GM18907 (cell line): ENCODE results near the gene PROC.

Source experiments
- ATAC-seq: cut with Tn5 transposase; IDR thresholded peaks from one replicate; pipeline ENCODE4 v1.9.1; 2021; ENCODE audit warnings: mild to moderate bottlenecking, moderate library complexity; ENCODE audit not compliant: unreplicated experiment

The PROC gene

GRCh38 chr2:127418300-127419111, at the start of gene PROC:
Gene PROC, plus strand, starts transcription at chr2:127418427. Its CDS starts 1,516 bp downstream, at chr2:127419943.
- ATAC-seq, result no peak

DNA sequence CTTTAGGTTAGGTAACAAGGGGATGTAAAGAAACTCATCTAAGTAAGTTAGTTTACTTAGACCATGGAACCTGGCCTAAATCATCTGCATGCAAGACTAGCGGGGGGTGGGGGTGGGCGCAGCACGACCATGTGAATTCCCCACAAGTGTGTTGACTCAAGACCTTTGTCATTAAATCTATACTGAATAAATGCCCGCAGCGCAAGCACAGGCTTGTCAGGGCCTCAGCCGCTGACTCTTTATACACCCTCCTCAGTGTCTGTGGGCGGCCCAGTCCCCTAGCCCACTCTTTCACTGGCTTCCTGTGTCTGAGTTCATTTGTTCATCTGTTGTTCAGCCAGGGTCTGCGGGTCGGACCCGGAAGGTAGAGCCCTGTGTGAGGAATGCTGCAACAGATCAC, 48.2 kb upstream of the PROC start:
- no peak for ATAC-seq

DNA sequence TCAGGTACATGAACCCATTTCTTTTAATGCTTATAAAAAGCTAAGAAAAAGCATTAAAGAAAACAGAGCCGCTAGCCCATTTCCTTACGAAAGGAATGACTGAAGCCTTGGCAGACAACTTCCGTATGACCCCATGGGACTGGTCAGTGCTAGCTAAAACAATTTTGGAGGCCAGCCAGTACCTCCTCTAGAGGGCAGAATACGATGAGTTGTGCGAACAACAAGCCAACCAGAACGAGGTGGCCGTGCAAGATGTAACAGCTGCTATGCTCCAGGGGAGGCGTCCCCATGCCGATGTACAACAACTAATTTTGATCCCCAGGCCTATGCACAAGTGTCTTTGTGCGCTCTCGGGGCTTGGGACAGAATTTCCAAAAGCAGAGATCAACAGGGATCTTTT, 47.2 kb upstream of the PROC start:
- no peak for ATAC-seq

GRCh38 chr2:127373362-127374083, 44.7 kb upstream of the PROC start:
- no peak for ATAC-seq

DNA sequence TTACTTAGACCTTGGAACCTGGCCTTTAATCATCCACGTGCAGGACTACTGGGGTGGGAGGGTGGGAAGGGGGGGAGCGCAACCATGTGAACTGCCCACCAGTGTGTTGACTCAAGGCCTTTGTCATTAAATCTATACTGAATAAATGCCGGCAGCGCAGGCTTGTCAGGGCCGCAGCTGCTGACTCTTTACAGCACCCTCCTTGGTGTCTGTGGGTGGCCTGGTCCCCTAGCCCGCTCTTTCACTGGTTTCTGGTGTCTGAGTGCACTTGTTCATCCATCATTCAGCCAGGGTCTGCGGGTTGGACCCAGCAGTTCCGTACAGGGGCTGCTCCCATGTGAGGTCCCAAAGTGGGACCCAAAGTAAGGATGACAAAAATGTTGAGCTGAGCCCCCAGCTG, 42.0 kb upstream of the PROC start:
- no peak for ATAC-seq

DNA sequence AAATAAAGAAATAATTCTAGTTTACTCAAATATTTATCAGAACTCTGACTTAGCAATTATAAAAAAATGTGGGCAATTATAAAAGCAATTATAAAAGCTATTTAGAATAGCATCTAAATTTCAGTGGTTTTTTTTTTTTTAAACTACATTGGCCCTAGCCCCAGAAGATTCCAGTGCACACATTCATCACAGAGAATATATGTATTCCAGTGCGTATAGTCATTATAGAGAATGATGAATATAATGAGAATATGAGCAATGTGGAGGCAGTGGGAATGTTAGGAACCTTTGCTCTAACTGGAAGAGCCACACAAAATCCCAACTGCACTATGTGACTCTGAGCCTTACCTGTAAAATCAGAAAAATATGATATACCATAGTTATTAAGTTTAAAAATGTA, 41.0 kb upstream of the PROC start:
- ATAC-seq, result no peak

DNA sequence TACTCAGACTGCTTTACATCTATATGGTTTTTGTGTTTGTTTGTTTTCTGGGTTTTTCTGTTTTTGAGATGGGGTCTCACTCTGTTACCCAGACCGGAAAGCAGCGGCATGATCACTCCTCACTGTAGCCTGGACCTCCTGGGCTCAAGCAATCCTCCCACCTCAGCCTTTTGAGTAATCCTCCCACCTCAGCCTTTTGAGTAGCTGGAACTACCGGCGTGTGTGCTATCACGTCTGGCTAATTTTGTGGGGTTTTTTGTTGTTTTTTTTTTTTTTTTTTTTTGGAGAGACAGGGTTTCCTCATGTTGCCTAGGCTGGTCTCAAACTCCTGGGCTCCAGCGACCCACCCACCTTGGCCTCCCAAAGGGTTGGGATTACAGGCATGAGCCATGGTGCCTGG, 39.5 kb upstream of the PROC start:
- no peak for ATAC-seq

- ATAC-seq, result peak; percentile 74
Observed at GRCh38 chr2:127379712-127380355, 38.4 kb upstream of the PROC start.

- no peak for ATAC-seq
Observed at GRCh38 chr2:127381762-127382161, 36.5 kb upstream of the PROC start.

- no peak for ATAC-seq
Observed at GRCh38 chr2:127382831-127383230, 35.4 kb upstream of the PROC start.

GRCh38 chr2:127384529-127384928, 33.7 kb upstream of the PROC start:
- ATAC-seq, result no peak

GRCh38 chr2:127386246-127386645, 32.0 kb upstream of the PROC start:
- no peak for ATAC-seq

GRCh38 chr2:127386764-127387654, 31.2 kb upstream of the PROC start:
- ATAC-seq, result peak; percentile 70

DNA sequence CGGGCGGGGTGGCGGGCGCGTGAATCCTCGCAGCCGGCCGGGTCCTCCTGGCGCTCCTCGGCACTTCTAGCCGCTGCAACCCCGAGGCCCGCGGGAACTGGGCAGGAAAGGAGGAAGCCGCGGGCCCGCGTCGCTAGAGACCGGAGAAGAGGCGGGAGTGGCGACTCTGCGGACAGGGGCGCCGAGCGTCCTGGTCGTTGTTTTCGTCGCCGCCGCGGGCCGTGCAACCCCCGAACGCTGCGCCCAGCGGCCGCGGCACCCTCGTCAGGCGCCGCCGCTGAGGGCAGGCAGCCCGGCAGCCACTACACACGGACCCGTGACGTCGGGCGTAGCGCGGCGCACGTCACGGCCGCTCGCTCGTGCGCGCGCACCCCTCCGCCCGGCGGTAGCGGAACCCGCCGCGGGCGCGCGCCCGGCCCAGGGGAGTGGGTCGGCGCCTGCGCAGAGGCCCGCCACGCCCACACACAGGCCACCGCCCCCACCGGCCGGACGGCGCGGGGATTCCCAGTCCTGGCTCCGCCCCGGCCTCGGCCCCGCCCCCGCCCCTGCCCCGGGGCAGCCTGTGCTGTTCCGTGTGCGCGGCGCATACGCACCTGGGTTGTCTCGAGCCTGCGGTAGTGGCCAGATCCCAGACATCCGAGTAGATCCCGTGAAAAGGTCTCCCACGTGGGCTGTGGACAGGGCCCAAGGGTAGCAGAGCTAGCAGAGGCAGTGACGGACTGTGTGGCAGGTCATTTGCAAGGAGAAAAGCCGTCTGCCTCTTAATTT, 30.4 kb upstream of the PROC start, which contains the start of gene MAP3K2:
MAP3K2 (minus strand) TSS at position 321 of the 768 bp plus-strand sequence. CDS start 44,846 bp downstream, outside the sequence.
- peak; percentile 79 for ATAC-seq

DNA sequence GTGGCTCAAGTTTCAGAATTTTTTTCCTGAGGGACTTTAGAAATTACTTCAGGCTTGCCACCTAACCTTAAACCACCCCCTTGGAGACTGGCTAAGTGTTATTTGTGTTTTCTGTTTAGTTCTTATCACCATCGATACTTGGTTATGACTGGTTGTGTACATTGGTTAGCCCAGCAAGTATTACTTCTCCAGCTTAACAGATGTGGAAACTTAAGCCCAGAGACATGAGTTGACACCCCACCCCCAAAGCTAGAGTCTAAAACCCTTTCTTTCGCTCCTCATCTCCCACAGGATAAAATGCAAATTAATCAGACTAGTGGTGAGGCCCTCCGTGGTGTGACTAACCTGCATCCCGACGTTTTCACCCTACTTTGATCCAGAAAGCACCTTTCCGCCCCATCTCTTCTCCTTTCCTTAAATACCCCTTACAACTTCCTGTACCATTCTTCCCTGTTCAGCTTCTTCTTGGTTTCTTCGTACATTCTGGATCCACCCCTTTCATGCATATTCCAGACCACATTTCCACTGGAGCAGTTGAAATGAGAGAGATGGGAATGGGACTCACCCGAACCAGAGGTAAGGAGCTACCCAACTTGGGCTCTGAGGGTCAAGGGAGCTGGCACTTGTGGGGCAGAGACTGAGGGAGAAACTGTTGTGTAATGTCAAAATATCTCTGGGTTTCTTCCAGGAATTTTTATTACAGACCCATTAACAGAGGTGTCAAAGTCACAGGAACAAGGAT, 29.6 kb upstream of the PROC start:
- ATAC-seq, result peak; percentile 24

GRCh38 chr2:127389778-127390435, 28.3 kb upstream of the PROC start:
- ATAC-seq, result no peak

GRCh38 chr2:127392133-127392827, 25.9 kb upstream of the PROC start:
- ATAC-seq, result no peak
